Activated naive CD4-positive, alpha-beta T cell treated with Interleukin-2 at 50 U/mL for 16 hours (primary cell): ENCODE results near the gene SRGAP2C.
"Not testable (repeated sequence)": the region's sequence is repeated elsewhere in the genome, so short reads cannot be mapped to it uniquely, and the experiment has no call there.

Experiments used
- DNase-seq: peaks from one replicate; pipeline ENCODE4 v3.0.0-alpha.2; 2020

Gene SRGAP2C

DNA sequence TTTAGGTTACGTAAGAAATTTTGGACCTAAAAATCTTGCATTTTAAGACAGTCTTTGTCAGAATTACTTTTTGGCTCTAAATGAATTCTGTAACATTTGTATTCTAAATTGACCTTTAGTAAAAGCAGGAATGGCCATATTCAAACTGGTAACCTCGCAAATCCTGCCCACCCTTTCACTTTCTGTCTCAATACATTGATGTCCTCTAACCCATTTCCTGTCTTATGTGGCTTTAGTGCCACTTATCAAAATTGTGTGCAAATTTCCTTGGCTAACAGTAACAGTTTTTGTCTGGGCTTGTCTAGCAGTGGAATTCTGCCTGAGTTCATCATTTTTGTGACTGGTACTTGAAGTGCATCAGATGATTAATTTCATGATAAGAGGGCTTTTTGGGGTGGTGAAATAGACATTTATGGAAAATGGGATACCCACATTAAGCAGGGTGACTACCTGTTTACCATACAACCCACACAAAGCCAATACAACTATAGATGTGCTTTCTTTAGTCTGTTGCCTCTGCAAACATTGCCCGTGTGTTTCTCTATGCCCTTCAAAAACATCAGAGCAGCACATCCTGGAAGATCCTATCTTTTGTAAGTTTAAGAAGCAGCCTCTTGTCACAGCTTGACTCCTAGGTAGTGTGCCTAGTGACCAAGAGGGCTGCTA, 205.3 kb downstream of the SRGAP2C start:
- DNase-seq = not testable (repeated sequence)

DNA sequence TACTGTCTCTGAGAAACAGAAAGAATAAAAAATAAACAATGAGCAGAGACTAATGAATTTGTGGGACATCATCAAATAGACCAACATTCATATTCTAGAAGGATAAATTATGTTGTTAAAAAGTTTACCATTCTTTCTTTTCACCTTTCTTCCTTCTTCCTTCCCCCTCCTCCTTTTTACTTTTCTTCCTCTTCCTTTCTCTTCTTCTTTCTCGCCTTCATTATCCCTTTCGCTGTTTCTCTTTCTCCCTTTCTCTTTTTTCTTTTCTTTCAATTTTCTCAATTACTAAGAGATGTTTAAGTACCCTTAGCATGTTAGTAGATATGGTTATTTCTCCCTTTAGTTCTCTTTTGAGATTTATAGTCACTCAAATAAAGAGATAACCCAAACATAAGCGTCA, 207.4 kb downstream of the SRGAP2C start:
- DNase-seq = not testable (repeated sequence)

- DNase-seq = peak; percentile 2
Observed at GRCh38 chr1:121395718-121396201, 211.0 kb downstream of the SRGAP2C start.

DNA sequence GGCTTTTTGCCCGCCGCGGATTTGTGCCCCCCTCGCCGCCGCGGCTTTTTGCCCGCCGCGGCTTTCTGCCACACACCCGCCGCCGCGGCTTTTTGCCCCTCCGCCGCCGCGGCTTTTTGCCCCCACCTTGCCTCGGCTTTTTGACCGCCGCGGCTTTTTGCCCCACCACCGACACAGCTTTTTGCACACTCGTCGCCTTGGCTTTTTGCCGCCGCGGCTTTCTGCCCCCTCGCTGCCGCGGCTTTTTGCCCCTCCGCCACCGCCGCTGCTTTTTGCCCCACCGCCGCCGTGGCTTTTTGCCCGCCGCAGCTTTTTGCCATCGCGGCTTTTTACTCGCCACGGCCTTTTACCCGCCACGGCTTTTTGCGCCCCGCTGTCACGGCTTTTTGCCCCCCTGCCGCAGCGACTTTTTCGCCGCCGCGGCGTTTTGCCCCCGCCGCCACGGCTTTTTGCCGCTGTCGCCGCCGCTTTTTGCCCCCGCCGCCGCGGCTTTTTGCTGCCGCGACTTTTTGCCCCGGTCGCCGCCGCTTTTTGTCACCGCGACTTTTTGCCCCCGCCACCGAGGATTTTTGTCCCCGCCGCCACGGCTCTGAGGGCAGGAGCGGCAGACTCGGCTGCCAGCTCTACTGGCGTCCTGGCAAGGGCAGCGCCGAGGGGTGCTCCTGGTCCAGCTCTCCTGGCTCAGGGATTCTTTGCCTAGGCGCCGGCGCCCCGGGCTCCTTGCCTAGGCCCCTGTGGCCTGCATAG, 211.7 kb downstream of the SRGAP2C start:
- DNase-seq = peak; percentile 24

- not testable (repeated sequence) for DNase-seq
Observed at GRCh38 chr1:121397101-121397500, 212.3 kb downstream of the SRGAP2C start.

GRCh38 chr1:121399193-121399592, 214.4 kb downstream of the SRGAP2C start:
- not testable (repeated sequence) for DNase-seq

DNA sequence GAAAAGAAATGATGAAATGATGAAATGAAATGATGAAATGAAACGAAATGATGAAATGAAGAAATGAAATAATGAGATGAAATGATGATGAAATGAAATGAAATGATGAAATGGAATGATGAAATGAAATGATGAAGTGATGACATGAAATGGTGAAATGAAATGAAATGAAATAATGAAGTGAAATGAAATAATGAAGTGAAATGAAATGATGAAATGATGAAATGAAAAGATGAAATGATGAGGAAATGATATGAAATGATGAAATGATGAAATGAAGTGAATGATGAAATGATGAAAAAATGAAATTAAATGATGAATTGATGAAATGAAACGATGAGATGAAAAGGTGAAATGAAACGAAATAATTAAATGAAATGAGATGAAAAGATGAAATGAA, 215.3 kb downstream of the SRGAP2C start:
- not testable (repeated sequence) for DNase-seq

DNA sequence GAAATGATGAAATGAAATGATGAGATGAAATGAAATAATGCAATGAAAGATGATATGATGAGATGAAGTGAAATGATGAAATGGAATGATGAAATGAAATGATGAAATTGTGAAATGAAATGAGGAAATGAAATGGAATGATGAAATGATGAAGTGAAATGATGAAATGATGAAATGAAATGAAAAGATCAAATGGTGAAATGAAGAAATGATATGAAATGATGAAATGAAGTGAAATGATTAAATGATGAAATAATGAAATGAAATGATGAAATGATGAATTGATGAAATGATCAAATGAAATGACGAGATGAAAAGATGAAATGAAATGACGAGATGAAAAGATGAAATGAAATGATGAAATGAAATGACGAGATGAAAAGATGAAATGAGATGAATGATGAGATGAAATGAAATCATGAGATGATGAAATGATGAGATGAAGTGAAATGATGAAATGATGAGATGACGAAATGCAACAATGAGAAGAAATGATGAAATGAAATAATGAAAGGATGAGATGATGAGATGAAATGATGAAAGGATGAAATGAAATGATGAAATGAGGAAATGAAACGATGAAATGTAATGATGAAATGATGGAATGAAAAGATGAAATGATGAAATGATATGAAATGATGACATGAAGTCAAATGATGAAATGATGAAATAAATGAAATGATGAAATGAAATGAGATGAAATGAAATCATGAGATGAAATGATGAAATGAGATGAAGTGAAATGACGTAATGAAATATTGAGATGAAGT, 216.0 kb downstream of the SRGAP2C start:
- DNase-seq = not testable (repeated sequence)

DNA sequence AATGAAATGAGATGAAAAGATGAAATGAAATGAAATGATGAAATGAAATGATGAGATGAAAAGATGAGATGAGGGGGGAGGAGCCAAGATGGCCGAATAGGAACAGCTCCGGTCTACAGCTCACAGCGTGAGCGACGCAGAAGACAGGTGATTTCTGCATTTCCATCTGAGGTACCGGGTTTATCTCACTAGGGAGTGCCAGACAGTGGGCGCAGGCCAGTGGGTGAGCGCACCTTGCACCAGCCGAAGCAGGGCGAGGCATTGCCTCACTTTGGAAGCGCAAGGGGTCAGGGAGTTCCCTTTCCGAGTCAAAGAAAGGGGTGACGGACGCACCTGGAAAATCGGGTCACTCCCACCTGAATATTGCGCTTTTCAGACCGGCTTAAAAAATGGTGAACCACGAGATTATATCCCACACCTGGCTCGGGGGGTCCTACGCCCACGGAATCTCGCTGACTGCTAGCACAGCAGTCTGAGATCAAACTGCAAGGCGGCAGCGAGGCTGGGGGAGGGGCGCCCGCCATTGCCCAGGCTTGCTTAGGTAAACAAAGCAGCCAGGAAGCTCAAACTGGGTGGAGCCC, 216.7 kb downstream of the SRGAP2C start:
- peak; percentile 3 for DNase-seq

- DNase-seq = not testable (repeated sequence)
Observed at GRCh38 chr1:121403254-121403653, 218.5 kb downstream of the SRGAP2C start.

GRCh38 chr1:121408354-121408753, 223.6 kb downstream of the SRGAP2C start:
- DNase-seq = no peak

GRCh38 chr1:121413821-121414220, 229.0 kb downstream of the SRGAP2C start:
- no peak for DNase-seq

DNA sequence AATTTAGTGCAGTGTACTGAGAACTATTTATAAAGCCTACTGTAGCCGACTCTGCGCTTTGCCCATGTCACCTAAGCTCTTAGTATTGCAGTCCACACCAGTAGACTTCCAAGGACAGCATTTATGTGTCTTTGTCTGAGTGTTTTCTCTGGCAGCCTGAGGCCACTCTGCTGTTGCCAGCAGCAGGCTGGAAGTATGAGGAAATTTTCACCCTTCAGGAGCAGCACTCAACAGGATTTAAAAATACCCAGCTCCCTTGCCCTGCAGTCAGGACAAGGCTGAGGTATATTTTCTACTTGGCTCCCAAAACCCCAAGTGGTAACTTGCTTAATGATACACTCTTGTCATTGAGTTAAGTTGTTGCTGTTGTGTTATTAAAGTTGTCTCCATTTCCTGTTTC, 230.1 kb downstream of the SRGAP2C start:
- DNase-seq = no peak

- DNase-seq = no peak
Observed at GRCh38 chr1:121417325-121417923, 232.6 kb downstream of the SRGAP2C start.

- DNase-seq = no peak
Observed at GRCh38 chr1:121418369-121419049, 233.7 kb downstream of the SRGAP2C start.

DNA sequence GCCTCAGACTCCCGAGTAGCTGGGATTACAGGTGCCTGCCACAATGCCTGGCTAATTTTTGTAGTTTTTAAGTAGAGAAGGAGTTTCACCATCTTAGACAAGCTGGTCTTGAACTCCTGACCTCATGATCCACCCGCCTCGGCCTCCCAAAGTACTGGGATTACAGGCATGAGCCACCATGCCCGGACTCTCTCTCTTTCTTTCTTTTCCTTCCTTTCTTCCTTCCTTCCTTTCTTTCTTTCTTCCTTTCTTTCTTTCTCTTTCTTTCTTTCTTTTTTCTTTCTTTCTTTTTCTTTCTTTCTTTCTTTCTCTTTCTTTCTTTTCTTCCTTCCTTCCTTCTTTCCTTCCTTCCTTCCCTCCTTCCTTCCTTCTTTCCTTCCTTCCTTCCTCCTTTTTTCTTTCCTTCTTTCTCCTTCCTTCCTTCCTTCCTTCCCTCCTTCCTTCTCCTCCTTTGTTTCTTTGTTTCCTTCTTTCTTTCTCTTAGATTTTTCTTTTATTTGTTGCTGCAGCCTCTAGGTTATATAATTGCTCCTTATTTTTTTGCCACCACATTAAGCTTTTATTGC, 234.4 kb downstream of the SRGAP2C start:
- not testable (repeated sequence) for DNase-seq

- not testable (repeated sequence) for DNase-seq
Observed at GRCh38 chr1:121421490-121421889, 236.7 kb downstream of the SRGAP2C start.

GRCh38 chr1:121423956-121424355, 239.2 kb downstream of the SRGAP2C start:
- DNase-seq = not testable (repeated sequence)

GRCh38 chr1:121433517-121433916, 248.7 kb downstream of the SRGAP2C start:
- DNase-seq = not testable (repeated sequence)

DNA sequence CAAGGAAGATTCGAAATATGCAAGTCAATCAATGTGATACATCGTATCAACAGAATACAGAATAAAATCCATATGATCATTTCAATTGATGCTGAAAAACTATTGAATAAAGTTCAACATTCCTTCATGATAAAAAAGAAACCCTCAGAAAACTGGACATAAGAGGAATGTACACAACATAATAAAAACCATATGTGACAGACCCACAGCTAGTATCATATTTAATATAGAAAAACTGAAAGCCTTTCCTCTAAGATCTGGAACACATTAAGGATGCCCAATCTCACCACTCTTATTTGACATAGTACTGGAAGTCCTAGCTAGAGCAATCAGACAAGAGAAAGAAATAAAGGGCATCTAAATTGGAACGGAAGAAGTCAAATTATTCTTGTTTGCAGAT, 254.1 kb downstream of the SRGAP2C start:
- DNase-seq = not testable (repeated sequence)

DNA sequence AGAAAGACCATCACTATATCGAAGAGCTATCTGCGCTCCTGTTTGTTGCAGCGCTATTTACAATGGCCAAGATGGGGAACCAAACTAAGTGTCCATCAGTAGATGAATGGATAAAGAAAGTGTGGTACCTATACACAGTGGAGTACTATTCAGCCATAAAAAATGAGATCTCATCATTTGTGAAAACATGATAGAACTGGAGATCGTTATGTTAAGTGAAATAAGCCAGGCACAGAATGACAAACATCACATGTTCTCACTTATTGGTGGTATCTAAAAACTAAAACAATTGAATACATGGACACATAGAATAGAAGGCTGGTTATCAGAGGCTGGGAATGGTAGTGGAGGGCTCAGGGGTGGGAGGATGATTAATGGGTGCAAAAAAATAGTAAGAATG, 256.2 kb downstream of the SRGAP2C start:
- no peak for DNase-seq
